C4-2B (cell line): ENCODE results near the gene KHDRBS2.

Experiments
- H3K27ac ChIP-seq: fragments of 450-650 bp; 2 replicates; pipeline ENCODE4 v1.5.1; 2017
- CTCF ChIP-seq: fragments of 450-650 bp; conservative IDR thresholded peaks from 2 replicates; pipeline ENCODE4 v1.5.1; 2017; ENCODE audit warnings: mild to moderate bottlenecking
- ZFX ChIP-seq: fragments of 450-650 bp; IDR thresholded peaks from 2 replicates; pipeline ENCODE4 v1.6.1; 2017

KHDRBS2 gene

GRCh38 chr6:62146954-62147853, 138.8 kb downstream of the KHDRBS2 start:
- TF ChIP-seq ZFX (no peak), CTCF (no peak)

GRCh38 chr6:62129127-62129526, 156.9 kb downstream of the KHDRBS2 start:
- TF ChIP-seq CTCF, result no peak
- TF ChIP-seq ZFX, result no peak
- no peak overlapping the region for H3K27ac ChIP-seq

More at GRCh38 chr6:62146954-62147853, 138.8 kb downstream of the KHDRBS2 start:
- no peak overlapping the region for H3K27ac ChIP-seq

- no peak overlapping the region for H3K27ac ChIP-seq
- TF ChIP-seq CTCF, result no peak
- TF ChIP-seq ZFX, result no peak
Measured at GRCh38 chr6:62119401-62119800, 166.6 kb downstream of the KHDRBS2 start.

- no peak for TF ChIP-seq ZFX
- no peak for TF ChIP-seq CTCF
- no peak overlapping the region for H3K27ac ChIP-seq
Measured at GRCh38 chr6:62103186-62103859, 182.7 kb downstream of the KHDRBS2 start.

GRCh38 chr6:62102387-62102786, 183.6 kb downstream of the KHDRBS2 start:
- TF ChIP-seq CTCF (no peak), ZFX (no peak)
- H3K27ac ChIP-seq, result no peak overlapping the region

- H3K27ac ChIP-seq, result no peak overlapping the region
- TF ChIP-seq CTCF, result no peak
- TF ChIP-seq ZFX, result no peak
Measured at GRCh38 chr6:62090442-62091229, 195.4 kb downstream of the KHDRBS2 start.
